Measurements from ENCODE around the gene CYP1A2.
"Not testable (repeated sequence)": the region's sequence is repeated elsewhere in the genome, so short reads cannot be mapped to it uniquely, and the experiment has no call there.

CYP1A2 gene

GRCh38 chr15:74777769-74778598, 29.3 kb downstream of the CYP1A2 start:
- DNase-seq: no peak

GRCh38 chr15:74778599-74778970, 29.9 kb downstream of the CYP1A2 start:
- no peak for DNase-seq

- no peak for DNase-seq
These were observed 30.6 kb downstream of the CYP1A2 start for GRCh38 chr15:74779162-74779648.

DNA sequence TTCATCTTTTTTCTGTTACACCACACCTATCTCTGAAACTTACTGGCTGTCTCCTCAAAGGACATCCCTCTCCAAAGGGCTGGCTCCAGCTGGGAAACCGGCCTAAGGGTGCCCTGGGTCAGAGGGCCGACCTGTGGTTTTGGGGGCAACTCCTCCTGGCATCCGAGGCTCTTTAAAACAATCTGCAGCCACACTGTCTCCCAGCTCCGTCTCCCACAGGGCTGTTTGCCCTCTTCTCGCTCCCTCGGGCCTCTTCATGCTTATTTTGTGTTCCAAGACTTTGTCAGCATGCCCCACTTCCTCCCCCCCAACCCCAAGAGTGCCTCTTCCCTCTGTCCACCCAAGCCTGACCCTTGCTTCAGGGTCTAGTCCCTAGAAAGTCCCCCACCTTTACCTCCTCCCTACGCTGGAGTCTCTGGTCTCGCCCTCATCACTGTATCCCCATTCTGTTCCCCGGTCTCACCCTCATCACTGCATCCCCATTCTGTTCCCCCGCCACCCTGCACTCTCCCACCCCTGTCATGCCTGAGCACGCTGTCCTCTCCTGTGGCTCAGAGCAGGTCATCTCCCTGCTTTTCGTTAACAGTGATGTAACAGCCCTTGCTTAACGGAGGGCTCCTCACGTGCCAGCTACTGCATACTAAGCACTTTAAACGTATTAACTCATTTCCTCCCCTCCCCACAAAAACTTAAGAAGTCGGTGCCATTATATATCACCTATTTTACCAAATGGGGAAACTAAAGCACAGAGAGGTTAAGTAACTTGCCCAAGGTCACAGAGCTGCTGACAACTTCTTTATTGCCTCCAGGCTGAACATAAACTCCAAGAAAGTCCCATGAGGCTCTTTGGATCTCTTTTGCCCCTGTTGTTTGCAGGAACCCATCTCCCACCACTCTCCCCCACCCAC, 32.1 kb downstream of the CYP1A2 start:
- DNase-seq: no peak

DNA sequence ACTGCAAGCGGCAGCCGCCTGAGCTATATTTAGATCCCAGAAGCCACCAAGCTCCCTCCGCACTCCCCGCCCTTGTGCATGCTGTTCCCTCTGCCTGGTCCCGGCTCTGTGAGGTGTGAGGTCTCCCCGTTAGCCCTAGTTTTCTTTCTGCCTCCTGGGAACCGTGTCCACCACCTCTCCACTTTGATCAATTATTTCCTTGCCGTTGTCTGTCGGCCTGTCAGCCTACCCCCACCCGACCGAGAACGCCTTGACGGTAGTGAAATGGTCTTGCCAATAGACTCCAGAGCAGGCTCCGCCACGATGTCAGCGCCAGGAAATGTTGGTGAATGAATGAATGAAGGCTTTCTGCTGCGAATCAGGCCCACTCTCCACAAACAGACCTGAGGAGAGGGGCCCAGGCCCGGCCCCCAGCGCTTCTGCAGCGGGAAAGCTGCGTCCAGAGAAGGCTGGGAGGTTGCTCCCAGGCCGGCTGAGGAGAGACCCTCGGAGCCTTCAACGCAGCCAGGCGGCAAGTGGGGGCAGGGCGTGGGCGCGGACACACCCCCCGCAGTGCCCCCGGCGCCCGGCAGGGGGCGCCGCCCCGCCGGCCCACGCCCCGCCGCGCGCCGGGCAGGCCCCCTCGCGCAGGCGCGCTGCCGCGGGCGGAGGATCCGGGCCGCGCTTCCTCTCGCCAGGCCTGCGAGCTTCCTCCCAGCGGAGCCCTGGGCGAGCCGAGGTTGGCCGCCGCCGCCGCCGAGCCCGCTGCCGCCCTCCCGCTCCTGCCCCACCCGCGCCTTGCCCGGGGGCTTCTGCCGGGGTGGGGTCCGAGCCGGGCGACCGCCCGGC, 33.0 kb downstream of the CYP1A2 start, which contains the start of gene CSK:
TSS of gene CSK (plus strand) at position 650 of the 828 bp plus-strand sequence. CDS start 16,218 bp downstream, outside the sequence.
- DNase-seq: peak; percentile 46

- no peak for DNase-seq
These were observed 33.8 kb downstream of the CYP1A2 start for GRCh38 chr15:74782259-74783071.

DNA sequence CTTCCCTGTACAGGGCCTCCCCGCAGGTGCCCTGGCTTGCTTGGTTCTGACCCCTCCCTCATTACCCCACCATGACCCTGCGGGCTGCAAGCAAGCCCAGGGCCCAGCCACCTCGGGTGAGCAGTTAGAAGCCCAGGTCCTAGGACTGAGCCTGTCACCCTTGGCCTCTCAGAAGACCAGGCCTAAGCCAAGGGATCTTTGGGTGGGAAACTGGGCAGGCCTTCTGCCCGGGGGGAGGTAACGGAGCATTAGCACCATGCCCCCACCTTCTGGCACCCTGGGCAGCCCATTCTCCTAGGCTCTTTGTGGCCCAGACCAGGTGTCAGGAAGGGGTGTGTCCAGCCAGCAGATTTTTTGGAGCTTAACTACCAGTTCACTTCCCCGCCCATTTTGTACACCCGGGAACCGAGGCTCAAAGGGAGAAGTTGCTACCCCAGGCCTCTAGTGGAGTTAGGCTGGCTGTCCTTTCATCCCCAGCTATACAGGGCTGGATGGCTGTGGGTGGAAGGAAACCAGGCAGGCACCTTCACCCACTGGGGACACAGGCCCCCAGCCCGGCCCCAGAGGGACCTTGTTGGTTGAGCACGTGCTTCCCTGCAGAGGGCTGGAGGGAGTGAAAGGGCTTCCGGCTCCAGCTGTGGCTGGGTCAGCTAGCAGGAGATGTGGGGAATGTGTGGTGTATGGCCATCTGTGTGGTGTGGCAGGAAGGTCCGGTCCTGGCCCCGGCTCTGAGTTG, 34.6 kb downstream of the CYP1A2 start:
- DNase-seq: no peak

DNA sequence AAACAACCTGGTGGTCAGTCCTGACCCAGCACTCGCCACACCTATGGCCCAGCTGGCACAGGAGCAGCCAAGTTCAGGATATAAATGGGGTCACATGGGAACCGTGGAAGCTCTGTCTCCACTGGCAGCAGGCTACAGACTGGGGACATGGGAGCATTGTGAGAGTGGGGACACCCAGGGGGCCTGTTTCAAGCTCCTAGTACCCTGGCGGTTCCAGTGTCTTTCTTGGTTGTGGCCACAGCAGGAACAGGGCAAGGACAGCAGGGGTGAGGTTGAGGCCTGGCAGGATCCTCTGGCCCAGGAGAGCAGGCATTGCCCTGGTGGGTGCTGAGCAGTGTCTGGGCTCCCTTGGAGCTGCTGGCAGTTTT, 35.1 kb downstream of the CYP1A2 start:
- DNase-seq: no peak

DNA sequence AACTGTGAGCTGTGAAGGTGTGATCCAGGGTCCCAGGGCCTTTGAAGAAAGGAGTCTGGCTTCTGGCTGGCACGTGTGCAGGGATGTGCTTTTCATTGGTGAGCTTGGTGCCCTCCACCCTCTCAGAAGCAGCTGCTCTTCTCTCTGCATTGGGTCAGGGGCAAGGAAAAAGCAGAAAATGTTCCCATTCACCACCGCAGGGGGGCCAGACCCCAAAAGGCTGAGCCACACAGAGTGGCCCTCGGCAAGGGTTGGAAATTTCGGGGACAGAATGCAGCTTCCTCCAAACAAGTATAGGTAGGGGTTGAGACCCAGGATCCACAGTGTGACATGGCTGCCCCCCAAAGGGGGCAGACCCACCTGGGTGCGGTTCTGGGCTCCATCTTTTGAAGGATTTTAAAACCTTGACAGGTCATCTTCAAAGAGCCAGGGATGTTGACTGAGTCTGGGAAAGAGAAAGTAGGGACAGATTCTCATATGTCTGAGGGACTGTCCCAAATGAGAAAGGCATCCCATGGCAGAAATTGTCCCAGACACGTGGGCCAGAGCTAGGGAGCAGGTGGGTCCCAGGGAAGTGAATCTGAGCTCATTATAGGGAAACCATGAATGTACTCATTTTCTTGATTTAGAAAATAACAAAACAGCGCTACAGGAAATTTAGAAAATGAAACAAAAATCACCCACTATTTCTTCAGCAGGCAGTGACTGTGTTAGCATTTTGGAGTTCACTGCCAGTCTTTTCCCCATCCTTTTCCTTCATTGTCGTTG, 36.0 kb downstream of the CYP1A2 start:
- DNase-seq: no peak

DNA sequence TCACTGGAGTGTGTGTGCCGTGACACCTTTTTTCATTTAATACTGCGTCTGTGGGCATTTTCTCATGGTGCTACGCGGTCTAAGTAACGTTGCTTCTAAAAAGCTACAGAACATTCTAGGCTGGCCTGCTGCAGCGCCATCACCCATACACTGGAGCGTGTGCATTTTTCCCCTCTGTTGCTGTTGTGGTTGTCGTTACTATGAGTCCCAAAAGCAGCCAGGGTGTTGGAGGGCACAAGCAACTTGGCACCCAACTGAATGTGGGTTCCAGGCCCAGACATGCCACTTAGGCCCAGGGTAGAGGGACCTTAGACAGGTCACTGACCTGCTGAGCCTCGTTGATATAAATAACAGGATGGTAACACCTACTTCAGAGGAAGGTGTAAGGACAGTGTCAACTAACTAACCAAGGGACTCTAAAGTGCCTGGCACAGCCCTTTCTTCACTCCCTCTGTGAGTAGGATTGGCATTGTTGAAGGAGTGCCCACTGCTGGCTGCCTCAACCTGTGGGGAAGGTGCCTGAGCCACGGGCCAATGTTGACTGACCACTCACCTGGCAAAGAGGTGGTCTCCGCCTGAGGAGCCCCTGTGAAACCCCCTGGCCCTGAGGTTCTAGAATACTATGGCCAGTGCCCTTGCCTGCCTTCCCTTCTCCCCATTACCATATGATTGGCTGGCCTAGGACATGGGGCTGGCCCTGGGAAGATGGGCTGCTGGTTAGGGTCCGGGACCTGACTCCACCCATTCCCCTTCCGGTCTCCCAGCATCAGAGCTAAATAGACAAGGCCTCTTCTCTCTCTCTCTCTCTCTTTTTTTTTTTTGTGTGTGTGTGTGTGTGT, 36.8 kb downstream of the CYP1A2 start:
- DNase-seq: no peak

DNA sequence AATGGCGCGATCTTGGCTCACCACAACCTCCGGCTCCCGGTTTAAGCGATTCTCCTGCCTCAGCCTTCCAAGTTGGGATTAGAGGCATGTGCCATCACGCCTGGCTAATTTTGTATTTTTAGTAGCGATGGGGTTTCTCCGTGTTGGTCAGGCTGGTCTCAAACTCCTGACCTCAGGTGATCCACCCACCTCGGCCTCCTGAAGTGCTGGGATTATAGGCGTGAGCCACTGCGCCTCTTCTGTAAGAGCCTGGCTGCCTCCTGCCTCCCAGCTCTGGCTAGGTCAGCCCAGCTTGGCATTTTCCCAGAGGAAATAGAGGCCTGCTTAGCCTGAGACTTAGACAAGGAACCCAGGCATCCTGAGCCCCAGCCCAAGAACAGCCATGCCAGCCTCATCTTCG, 37.4 kb downstream of the CYP1A2 start:
- not testable (repeated sequence) for DNase-seq

GRCh38 chr15:74786551-74787165, 38.0 kb downstream of the CYP1A2 start:
- no peak for DNase-seq

DNA sequence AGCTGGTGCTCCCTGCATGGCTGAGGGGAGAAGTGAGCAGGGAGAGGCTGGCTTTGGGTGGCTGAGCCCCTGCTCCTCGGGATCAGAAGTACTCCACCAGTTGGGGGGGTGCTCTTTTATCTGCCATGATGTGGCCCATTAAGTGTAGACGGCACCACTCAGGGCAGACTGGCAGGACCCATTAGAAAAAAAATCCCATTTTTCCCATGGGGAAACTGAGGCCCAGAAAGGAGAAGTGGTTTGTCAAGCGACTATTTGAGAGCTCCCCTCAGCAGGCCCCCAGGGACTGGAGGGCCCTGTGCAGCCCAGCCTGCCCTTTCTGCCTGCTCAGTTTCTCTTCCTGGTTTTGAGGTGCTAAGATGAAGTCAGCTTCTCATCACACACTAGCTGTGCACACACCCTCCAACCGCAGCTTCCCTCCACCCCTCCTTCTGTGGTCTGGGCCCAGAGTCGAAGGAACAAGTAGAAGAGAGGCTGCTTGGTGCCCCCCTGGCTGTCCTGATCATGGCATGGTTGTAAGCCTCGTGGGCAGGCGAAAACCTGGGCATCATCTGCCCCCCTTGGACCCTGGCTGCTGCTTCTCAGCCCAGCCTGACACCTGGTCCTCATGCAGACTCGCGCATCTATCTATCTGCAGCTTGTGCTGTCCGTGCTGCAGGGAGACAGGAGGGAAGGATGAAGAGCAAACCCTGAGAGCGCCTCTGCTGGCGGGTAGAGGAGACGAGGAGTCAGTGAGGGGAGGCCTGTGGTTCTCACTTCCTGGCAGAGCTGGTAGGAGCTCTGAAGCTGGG, 38.8 kb downstream of the CYP1A2 start:
- no peak for DNase-seq

GRCh38 chr15:74788042-74788682, 39.5 kb downstream of the CYP1A2 start:
- no peak for DNase-seq

DNA sequence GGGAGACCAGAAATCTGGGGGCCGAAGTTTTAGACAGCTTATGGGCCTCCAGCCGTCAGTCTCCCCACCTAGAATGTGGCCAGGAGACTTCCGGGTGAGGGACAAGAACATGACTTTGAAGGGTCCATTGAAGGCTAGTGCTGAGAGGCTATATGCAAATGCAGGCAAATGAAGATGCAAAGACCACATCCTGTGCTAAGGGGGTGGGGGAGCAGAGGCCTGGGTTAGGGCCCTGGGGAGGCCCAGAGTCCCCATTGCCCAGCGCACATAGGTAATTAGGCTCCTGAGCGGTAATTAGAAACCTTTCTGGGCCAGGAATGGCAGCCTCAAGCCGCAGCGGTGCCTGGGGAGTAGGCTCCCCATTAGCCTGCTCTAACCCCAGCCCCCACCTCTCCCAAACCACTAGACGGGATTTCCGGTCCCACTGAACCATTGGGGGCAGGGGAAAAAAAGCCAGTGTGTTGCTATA, 40.1 kb downstream of the CYP1A2 start:
- DNase-seq: no peak

DNA sequence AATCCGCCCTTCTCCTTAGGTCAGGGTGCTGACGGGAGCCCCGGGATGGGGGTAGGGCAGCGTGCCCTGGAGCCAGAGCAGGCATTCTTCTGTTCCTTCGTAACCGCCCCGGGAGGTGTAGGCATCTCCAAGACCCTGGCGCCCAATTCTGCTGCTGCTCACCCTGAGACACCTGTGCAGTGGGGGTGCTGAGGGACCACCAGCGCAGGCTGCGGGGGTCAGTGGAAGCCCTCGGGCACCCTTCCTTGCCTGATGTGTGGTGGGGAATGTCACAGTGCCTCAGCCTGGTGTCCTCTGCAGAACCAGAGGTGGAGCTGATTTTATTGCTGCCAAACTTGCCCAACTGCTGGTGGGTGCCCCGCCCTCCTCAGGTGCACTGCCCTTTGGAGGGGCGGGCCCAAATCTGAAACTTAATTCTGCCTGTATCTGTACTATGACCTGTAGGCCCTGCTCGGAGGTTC, 40.6 kb downstream of the CYP1A2 start:
- no peak for DNase-seq

DNA sequence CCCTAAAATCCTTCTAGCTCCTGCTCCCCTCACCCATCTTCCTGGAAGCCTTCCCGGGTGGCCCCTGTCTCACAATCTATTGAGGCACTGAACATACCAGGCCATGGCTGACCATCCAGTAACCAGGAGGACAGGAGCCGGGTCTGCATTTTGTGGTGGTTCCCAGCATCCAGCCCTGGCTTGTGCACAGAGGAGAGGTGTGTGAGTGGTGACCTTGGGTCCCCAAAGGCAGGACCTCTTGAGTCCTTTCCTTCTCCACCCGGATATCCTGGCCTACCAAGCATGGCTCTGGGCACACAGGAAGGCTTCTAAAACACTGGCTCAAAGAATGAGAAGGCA, 41.1 kb downstream of the CYP1A2 start:
- no peak for DNase-seq
